ENCODE results near the gene DXO.
"Not testable (repeated sequence)": the region's sequence is repeated elsewhere in the genome, so short reads cannot be mapped to it uniquely, and the experiment has no call there.

DXO gene

GRCh38 chr6:31976065-31976464 lies 4.1 kb upstream of the DXO start:
- H3K9ac ChIP-seq (ENCODE audit: low read length); H3K27ac ChIP-seq (ENCODE audit: low read depth, low read length); H3K36me3 ChIP-seq (ENCODE audit: control insufficient read depth, insufficient read depth, low read length); H3K4me3 ChIP-seq (ENCODE audit: low read length); H3K27me3 ChIP-seq (ENCODE audit: control insufficient read depth, insufficient read depth, low read length): not testable (repeated sequence)
- peaks cover 11% of the 10 kb centered on the region for H3K4me1 ChIP-seq (ENCODE audit: control insufficient read depth, insufficient read depth, low read length)

- Histone ChIP-seq H3K27me3 (ENCODE audit: control insufficient read depth, insufficient read depth, low read length) (no peaks in the 10 kb centered on the region), H3K4me3 (ENCODE audit: low read length) (peak overlapping the region; percentile 83), H3K36me3 (ENCODE audit: control insufficient read depth, insufficient read depth, low read length) (peaks cover 9% of the 10 kb centered on the region), H3K27ac (ENCODE audit: low read depth, low read length) (peak overlapping the region; percentile 94), H3K4me1 (ENCODE audit: control insufficient read depth, insufficient read depth, low read length) (peaks cover 11% of the 10 kb centered on the region), H3K9ac (ENCODE audit: low read length) (peak overlapping the region; percentile 66)
Measured at GRCh38 chr6:31972709-31973350, 892 bp upstream of the DXO start.

- H3K9ac ChIP-seq (ENCODE audit: low read length) = peak overlapping the region; percentile 83
- H3K27ac ChIP-seq (ENCODE audit: low read depth, low read length) = peak overlapping the region; percentile 94
- H3K36me3 ChIP-seq (ENCODE audit: control insufficient read depth, insufficient read depth, low read length) = peaks cover 19% of the 10 kb centered on the region
- H3K4me1 ChIP-seq (ENCODE audit: control insufficient read depth, insufficient read depth, low read length) = peaks cover 11% of the 10 kb centered on the region
- H3K27me3 ChIP-seq (ENCODE audit: control insufficient read depth, insufficient read depth, low read length) = no peaks in the 10 kb centered on the region
- peak overlapping the region; percentile 83 for H3K4me3 ChIP-seq (ENCODE audit: low read length)
Measured at GRCh38 chr6:31971279-31971992, 502 bp downstream of the DXO start.

GRCh38 chr6:31970604-31971271 lies 1.2 kb downstream of the DXO start:
- H3K4me1 ChIP-seq (ENCODE audit: control insufficient read depth, insufficient read depth, low read length) = peaks cover 11% of the 10 kb centered on the region
- no peak overlapping the region for H3K9ac ChIP-seq (ENCODE audit: low read length)
- H3K27ac ChIP-seq (ENCODE audit: low read depth, low read length) = peak overlapping the region; percentile 94
- peak overlapping the region; percentile 83 for H3K4me3 ChIP-seq (ENCODE audit: low read length)
- H3K27me3 ChIP-seq (ENCODE audit: control insufficient read depth, insufficient read depth, low read length) = no peaks in the 10 kb centered on the region
- H3K36me3 ChIP-seq (ENCODE audit: control insufficient read depth, insufficient read depth, low read length) = peaks cover 20% of the 10 kb centered on the region

- Histone ChIP-seq H3K27ac (ENCODE audit: low read depth, low read length) (no peak overlapping the region), H3K4me3 (ENCODE audit: low read length) (no peak overlapping the region), H3K9ac (ENCODE audit: low read length) (no peak overlapping the region), H3K36me3 (ENCODE audit: control insufficient read depth, insufficient read depth, low read length) (peaks cover 20% of the 10 kb centered on the region), H3K4me1 (ENCODE audit: control insufficient read depth, insufficient read depth, low read length) (peaks cover 11% of the 10 kb centered on the region), H3K27me3 (ENCODE audit: control insufficient read depth, insufficient read depth, low read length) (no peaks in the 10 kb centered on the region)
Measured at GRCh38 chr6:31969712-31970603, 2.0 kb downstream of the DXO start.

GRCh38 chr6:31968791-31969711 lies 2.9 kb downstream of the DXO start:
- Histone ChIP-seq H3K27me3 (ENCODE audit: control insufficient read depth, insufficient read depth, low read length) (no peaks in the 10 kb centered on the region), H3K4me1 (ENCODE audit: control insufficient read depth, insufficient read depth, low read length) (peaks cover 11% of the 10 kb centered on the region), H3K4me3 (ENCODE audit: low read length) (no peak overlapping the region), H3K36me3 (ENCODE audit: control insufficient read depth, insufficient read depth, low read length) (peaks cover 23% of the 10 kb centered on the region), H3K9ac (ENCODE audit: low read length) (no peak overlapping the region), H3K27ac (ENCODE audit: low read depth, low read length) (no peak overlapping the region)

GRCh38 chr6:31968326-31968725 lies 3.6 kb downstream of the DXO start:
- no peak overlapping the region for H3K27ac ChIP-seq (ENCODE audit: low read depth, low read length)
- no peak overlapping the region for H3K4me3 ChIP-seq (ENCODE audit: low read length)
- no peaks in the 10 kb centered on the region for H3K27me3 ChIP-seq (ENCODE audit: control insufficient read depth, insufficient read depth, low read length)
- H3K4me1 ChIP-seq (ENCODE audit: control insufficient read depth, insufficient read depth, low read length) = peaks cover 11% of the 10 kb centered on the region
- no peak overlapping the region for H3K9ac ChIP-seq (ENCODE audit: low read length)
- peaks cover 30% of the 10 kb centered on the region for H3K36me3 ChIP-seq (ENCODE audit: control insufficient read depth, insufficient read depth, low read length)

- Histone ChIP-seq H3K27ac (ENCODE audit: low read depth, low read length) (no peak overlapping the region), H3K27me3 (ENCODE audit: control insufficient read depth, insufficient read depth, low read length) (no peaks in the 10 kb centered on the region), H3K4me3 (ENCODE audit: low read length) (no peak overlapping the region), H3K36me3 (ENCODE audit: control insufficient read depth, insufficient read depth, low read length) (peaks cover 33% of the 10 kb centered on the region), H3K9ac (ENCODE audit: low read length) (no peak overlapping the region), H3K4me1 (ENCODE audit: control insufficient read depth, insufficient read depth, low read length) (peaks cover 7% of the 10 kb centered on the region)
Measured at GRCh38 chr6:31967926-31968320, 4.0 kb downstream of the DXO start.

GRCh38 chr6:31966997-31967925 lies 4.7 kb downstream of the DXO start:
- Histone ChIP-seq H3K36me3 (ENCODE audit: control insufficient read depth, insufficient read depth, low read length) (peaks cover 40% of the 10 kb centered on the region), H3K4me3 (ENCODE audit: low read length) (no peak overlapping the region), H3K27me3 (ENCODE audit: control insufficient read depth, insufficient read depth, low read length) (no peaks in the 10 kb centered on the region), H3K4me1 (ENCODE audit: control insufficient read depth, insufficient read depth, low read length) (peaks cover 4% of the 10 kb centered on the region), H3K9ac (ENCODE audit: low read length) (no peak overlapping the region), H3K27ac (ENCODE audit: low read depth, low read length) (no peak overlapping the region)

- H3K4me3 ChIP-seq (ENCODE audit: low read length) = no peak overlapping the region
Measured at GRCh38 chr6:31966506-31966905, 5.4 kb downstream of the DXO start.

More at GRCh38 chr6:31966506-31966905, 5.4 kb downstream of the DXO start:
- H3K27me3 ChIP-seq (ENCODE audit: control insufficient read depth, insufficient read depth, low read length) = no peaks in the 10 kb centered on the region
- H3K36me3 ChIP-seq (ENCODE audit: control insufficient read depth, insufficient read depth, low read length) = peaks cover 43% of the 10 kb centered on the region
- H3K27ac ChIP-seq (ENCODE audit: low read depth, low read length) = no peak overlapping the region
- H3K4me1 ChIP-seq (ENCODE audit: control insufficient read depth, insufficient read depth, low read length) = peaks cover 3% of the 10 kb centered on the region
- no peak overlapping the region for H3K9ac ChIP-seq (ENCODE audit: low read length)
